CD14-positive monocyte (primary cell): ENCODE data around the gene PSORS1C2. TPM values are rescaled to one million over a fixed set of nuclear protein-coding genes. Genes with fewer than 3 reads are reported as not detected.

Experiments
- DNase-seq, 3 donors: peaks; one replicate each; pipeline ENCODE4 v3.0.0-alpha.2; 2011 to 2022
- H2AFZ ChIP-seq: 2 replicates; pipeline ENCODE4 v1.6.0; 2012; ENCODE audit warnings: mild to moderate bottlenecking, low read depth, low read length, inconsistent platforms; ENCODE audit not compliant: insufficient read depth, poor library complexity, severe bottlenecking
- H3K27ac ChIP-seq, 2 donors: 1 replicate in 1 of 2; 2 replicates in 1 of 2; pipeline ENCODE4 v1.5.1; 2012 to 2013; ENCODE audit warnings: low read length in 2 of 2, control low read depth in 1 of 2, inconsistent platforms in 1 of 2, low read depth in 1 of 2, mild to moderate bottlenecking in 1 of 2
- H3K27me3 ChIP-seq, 2 donors: one replicate each; pipeline versions ENCODE4 v1.6.0 to v1.6.1; 2011 to 2013; ENCODE audit warnings: low read length in 2 of 2; ENCODE audit not compliant: control insufficient read depth in 2 of 2, insufficient read depth in 2 of 2
- H3K36me3 ChIP-seq, 2 donors: replicated peaks in 1 of 2; 1 replicate in 1 of 2; 2 replicates in 1 of 2; pipeline versions ENCODE4 v1.5.1 to v1.6.1; 2012 to 2013; ENCODE audit warnings: low read length in 2 of 2, control low read depth in 1 of 2, inconsistent platforms in 1 of 2, mild to moderate bottlenecking in 1 of 2; ENCODE audit not compliant: insufficient read depth in 2 of 2, control insufficient read depth in 1 of 2
- H3K4me1 ChIP-seq, 2 donors: 1 replicate in 1 of 2; 2 replicates in 1 of 2; pipeline versions ENCODE4 v1.5.1 to v1.6.1; 2012 to 2013; ENCODE audit warnings: low read length in 2 of 2, control low read depth in 1 of 2, inconsistent platforms in 1 of 2, mild to moderate bottlenecking in 1 of 2, moderate library complexity in 1 of 2; ENCODE audit not compliant: insufficient read depth in 2 of 2, control insufficient read depth in 1 of 2
- H3K4me2 ChIP-seq: replicated peaks from 2 replicates; pipeline ENCODE3; 2012; ENCODE audit warnings: low read length, moderate library complexity, mild to moderate bottlenecking; ENCODE audit not compliant: poor library complexity, severe bottlenecking; ENCODE audit errors: extremely low read depth
- H3K4me3 ChIP-seq, 3 experiments: fragments of 200-600 bp in 1 of 3; sonication (generic) in 1 of 3; replicated peaks in 1 of 3; 1 replicate in 2 of 3; 2 replicates in 1 of 3; pipeline ENCODE4 v1.5.1; 2011 to 2013; ENCODE audit warnings: low read length in 3 of 3, mild to moderate bottlenecking in 3 of 3, control low read depth in 2 of 3, low read depth in 2 of 3, inconsistent platforms in 1 of 3, moderate library complexity in 1 of 3
- H3K79me2 ChIP-seq: 2 replicates; pipeline ENCODE4 v1.6.0; 2012; ENCODE audit warnings: mild to moderate bottlenecking, control low read depth, inconsistent platforms, low read length, moderate library complexity; ENCODE audit not compliant: insufficient read depth
- H3K9ac ChIP-seq: 2 replicates; pipeline ENCODE4 v1.6.0; 2017; ENCODE audit warnings: low read length, mild to moderate bottlenecking; ENCODE audit not compliant: insufficient read depth, poor library complexity, severe bottlenecking
- H3K9me3 ChIP-seq, 2 donors: replicated peaks in 1 of 2; 1 replicate in 1 of 2; 2 replicates in 1 of 2; pipeline versions ENCODE4 v1.5.1 to v1.6.1; 2012 to 2013; ENCODE audit warnings: low read length in 2 of 2, control low read depth in 1 of 2; ENCODE audit not compliant: control insufficient read depth in 1 of 2, insufficient read depth in 1 of 2
- H4K20me1 ChIP-seq: 2 replicates; pipeline ENCODE4 v1.6.0; 2012; ENCODE audit warnings: mild to moderate bottlenecking, low read length, control low read depth, moderate library complexity; ENCODE audit not compliant: insufficient read depth
- H3K27ac Mint-ChIP-seq, 7 donors: one replicate each; pipeline ENCODE4 v1.8.0; 2020; ENCODE audit warnings: mild to moderate bottlenecking in 7 of 7, mixed read lengths in 7 of 7, moderate library complexity in 6 of 7, inconsistent platforms in 2 of 7
- H3K27me3 Mint-ChIP-seq, 3 donors: one replicate each; pipeline ENCODE4 v1.8.0; 2021 to 2022; ENCODE audit warnings: low read depth in 3 of 3, mild to moderate bottlenecking in 3 of 3, mixed read lengths in 3 of 3, moderate library complexity in 3 of 3, inconsistent platforms in 1 of 3
- H3K36me3 Mint-ChIP-seq, 2 donors: one replicate each; pipeline ENCODE4 v1.8.0; 2020; ENCODE audit warnings: mixed read lengths in 2 of 2, inconsistent platforms in 1 of 2, mild to moderate bottlenecking in 1 of 2
- H3K4me1 Mint-ChIP-seq: one replicate; pipeline ENCODE4 v1.8.0; 2020; ENCODE audit warnings: mild to moderate bottlenecking, mixed read lengths
- H3K4me3 Mint-ChIP-seq, 2 donors: one replicate each; pipeline ENCODE4 v1.8.0; 2020; ENCODE audit warnings: mild to moderate bottlenecking in 2 of 2, mixed read lengths in 2 of 2, moderate library complexity in 1 of 2
- H3K9me3 Mint-ChIP-seq, 7 donors: one replicate each; pipeline ENCODE4 v1.8.0; 2020 to 2022; ENCODE audit warnings: mixed read lengths in 7 of 7, mild to moderate bottlenecking in 6 of 7, moderate library complexity in 6 of 7, inconsistent platforms in 2 of 7
- WGBS: methylation state at CpG from one replicate; pipeline ENCODE4 v1.1.5; 2013; ENCODE audit warnings: missing lambda C conversion rate; ENCODE audit not compliant: insufficient coverage; 5-methylcytosine and 5-hydroxymethylcytosine counted together
- intact Hi-C, 2 donors: fragments of 100-400 bp; cut with micrococcal nuclease; formaldehyde crosslinking; loops; one replicate each; pipeline versions ENCODE4 v1.15.0 to v1.15.1; 2023
- polyA plus RNA-seq, 3 donors: library from polyadenylated mRNA; depleted of rRNA in 1 of 3; unstranded in 2 of 3; stranded (reverse) in 1 of 3; fragments of 300-500 nt in 2 of 3; fragments of >200 nt in 1 of 3; fragmentation: Illumina TruSeq in 2 of 3; gene quantifications; 1 replicate in 2 of 3; 2 replicates in 1 of 3; pipeline ENCODE4 v1.2.3, GENCODE V29; 2012 to 2021
- TF ChIP-seq, protein P1 (sequence below): fragments of 200-600 bp; IDR thresholded peaks from one replicate; pipeline ENCODE4 v1.8.0; 2022; ENCODE audit warnings: antibody characterized with exemption, mild to moderate bottlenecking

PSORS1C2 gene
- polyA plus RNA-seq, 3 donors, result not detected

DNA sequence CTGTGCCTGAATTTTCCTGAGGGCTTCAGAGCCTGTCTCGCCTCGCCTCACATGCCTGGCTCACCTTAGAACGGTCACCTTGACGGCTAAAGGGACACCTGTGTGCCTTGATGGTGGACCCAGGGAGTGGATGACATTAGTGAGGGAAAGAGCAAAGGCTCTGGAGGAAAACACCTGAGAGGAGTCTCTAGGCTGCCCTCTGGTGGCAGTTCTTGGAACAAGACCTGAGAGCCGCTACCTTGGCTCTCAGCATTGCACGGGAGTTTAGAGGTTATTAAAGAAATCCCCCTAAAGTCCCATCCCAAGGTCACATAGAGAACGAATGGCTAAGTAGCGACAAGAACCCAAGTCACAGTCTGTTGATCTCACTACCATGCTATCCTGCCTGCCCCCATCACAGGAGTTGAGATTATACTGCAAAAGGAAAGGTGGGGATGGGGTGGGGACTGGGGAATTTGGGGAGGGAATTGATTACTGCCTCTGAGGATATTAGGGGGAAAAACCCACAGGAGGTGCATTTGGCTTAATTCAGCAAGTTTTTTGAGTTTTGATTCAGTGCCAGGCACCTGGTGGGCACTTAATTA, 10.7 kb downstream of the PSORS1C2 start:
- H3K27me3 Mint-ChIP-seq, result peaks cover 4 to 10% (median 5%) of the 10 kb centered on the region in 3 donors

DNA sequence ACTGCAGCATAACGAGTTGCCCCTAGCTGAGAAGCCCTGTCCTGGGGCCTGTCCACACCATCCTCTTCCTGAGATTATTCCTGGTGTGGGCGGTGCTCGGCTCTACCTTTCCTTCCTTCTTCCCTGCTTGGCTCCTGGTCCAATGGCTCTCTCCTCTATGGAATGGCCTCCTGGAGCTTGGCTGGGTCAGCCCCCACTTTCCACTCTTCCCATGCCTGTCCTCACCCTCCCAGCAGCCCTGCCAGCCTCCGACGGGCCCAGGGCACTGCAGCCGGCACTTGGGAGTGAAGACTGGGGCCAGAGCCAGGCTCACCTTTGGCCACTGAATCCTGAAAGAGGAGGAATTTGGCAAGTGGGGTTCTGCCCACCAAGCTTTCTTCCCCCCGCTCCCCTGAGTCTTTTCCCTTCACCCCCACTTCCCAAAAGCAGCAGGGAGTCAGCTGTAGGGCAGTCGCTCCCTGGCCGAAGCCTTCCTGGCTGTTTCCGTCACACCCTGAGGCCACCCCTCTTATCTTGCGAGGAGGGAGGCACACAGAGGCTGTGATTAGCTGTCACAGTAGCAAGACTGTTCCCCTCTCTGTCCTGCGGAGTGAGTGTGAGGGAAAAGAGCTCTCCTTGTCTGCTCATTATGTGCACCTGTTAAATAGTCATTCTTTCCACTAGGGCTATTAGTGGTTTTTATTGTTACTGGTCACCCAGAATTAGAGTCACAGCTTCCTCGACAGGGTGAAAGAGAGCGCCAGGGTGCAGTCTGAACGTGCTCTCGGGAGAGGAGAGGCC, 12.3 kb downstream of the PSORS1C2 start:
- no peak overlapping the region for H2AFZ ChIP-seq
- TF ChIP-seq, protein P1, sequence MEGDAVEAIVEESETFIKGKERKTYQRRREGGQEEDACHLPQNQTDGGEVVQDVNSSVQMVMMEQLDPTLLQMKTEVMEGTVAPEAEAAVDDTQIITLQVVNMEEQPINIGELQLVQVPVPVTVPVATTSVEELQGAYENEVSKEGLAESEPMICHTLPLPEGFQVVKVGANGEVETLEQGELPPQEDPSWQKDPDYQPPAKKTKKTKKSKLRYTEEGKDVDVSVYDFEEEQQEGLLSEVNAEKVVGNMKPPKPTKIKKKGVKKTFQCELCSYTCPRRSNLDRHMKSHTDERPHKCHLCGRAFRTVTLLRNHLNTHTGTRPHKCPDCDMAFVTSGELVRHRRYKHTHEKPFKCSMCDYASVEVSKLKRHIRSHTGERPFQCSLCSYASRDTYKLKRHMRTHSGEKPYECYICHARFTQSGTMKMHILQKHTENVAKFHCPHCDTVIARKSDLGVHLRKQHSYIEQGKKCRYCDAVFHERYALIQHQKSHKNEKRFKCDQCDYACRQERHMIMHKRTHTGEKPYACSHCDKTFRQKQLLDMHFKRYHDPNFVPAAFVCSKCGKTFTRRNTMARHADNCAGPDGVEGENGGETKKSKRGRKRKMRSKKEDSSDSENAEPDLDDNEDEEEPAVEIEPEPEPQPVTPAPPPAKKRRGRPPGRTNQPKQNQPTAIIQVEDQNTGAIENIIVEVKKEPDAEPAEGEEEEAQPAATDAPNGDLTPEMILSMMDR, result no peak
- H3K27me3 ChIP-seq, result no peaks in the 10 kb centered on the region
- peaks cover 0 to 2% (median 0%) of the 10 kb centered on the region in 7 donors for H3K9me3 Mint-ChIP-seq
- peaks cover 8% of the 10 kb centered on the region for H3K4me1 Mint-ChIP-seq
- H3K27ac Mint-ChIP-seq, result no peak overlapping the region
- no peak overlapping the region for H3K4me3 ChIP-seq
- H3K36me3 ChIP-seq, result no peaks in the 10 kb centered on the region
- H3K9ac ChIP-seq, result no peak overlapping the region
- H3K27me3 Mint-ChIP-seq, result peaks cover 4 to 10% (median 7%) of the 10 kb centered on the region in 3 donors
- no peak overlapping the region for H3K27ac ChIP-seq
- no peaks in the 10 kb centered on the region for H3K79me2 ChIP-seq
- no peak overlapping the region for H3K4me2 ChIP-seq
- H3K9me3 ChIP-seq, result no peaks in the 10 kb centered on the region
- H3K4me1 ChIP-seq, result no peaks in the 10 kb centered on the region
- H3K36me3 Mint-ChIP-seq, result no peaks in the 10 kb centered on the region
- 87% methylated on average over 5 of the region's 16 CpGs for WGBS
- no peak for DNase-seq
- intact Hi-C loops, result no loop called here
- no peak overlapping the region for H3K4me3 Mint-ChIP-seq
- no peaks in the 10 kb centered on the region for H4K20me1 ChIP-seq

More for the DNA sequence above, 10.7 kb downstream of the PSORS1C2 start:
- H3K36me3 ChIP-seq, result no peaks in the 10 kb centered on the region
- WGBS, result 36% methylated on average over 4 of the region's 8 CpGs
- no peak overlapping the region for H3K4me2 ChIP-seq
- Mint-ChIP-seq H3K4me3 (no peak overlapping the region), H3K27ac (peak overlapping the region in 1 of 7 donors; percentile 38), H3K36me3 (no peaks in the 10 kb centered on the region), H3K4me1 (peaks cover 8% of the 10 kb centered on the region), H3K9me3 (peaks cover 0 to 2% (median 0%) of the 10 kb centered on the region in 7 donors)
- H3K27me3 ChIP-seq, result no peaks in the 10 kb centered on the region
- no peak overlapping the region for H2AFZ ChIP-seq
- TF ChIP-seq, protein P1, result peak; percentile 92
- no peak overlapping the region for H3K9ac ChIP-seq
- H3K4me3 ChIP-seq, result no peak overlapping the region
- peak; percentile 23 to 56 (median 46) for DNase-seq
- H3K4me1 ChIP-seq, result no peaks in the 10 kb centered on the region
- no peaks in the 10 kb centered on the region for H3K79me2 ChIP-seq
- no peaks in the 10 kb centered on the region for H4K20me1 ChIP-seq
- no peaks in the 10 kb centered on the region for H3K9me3 ChIP-seq
- intact Hi-C loops, result no loop called here
- H3K27ac ChIP-seq, result no peak overlapping the region
